ENCODE measurements around the gene LCOR.
"Not testable (repeated sequence)": the region's sequence is repeated elsewhere in the genome, so short reads cannot be mapped to it uniquely, and the experiment has no call there.

LCOR gene

GRCh38 chr10:97016728-97017473 is 184.8 kb downstream of the LCOR start:
- no peak for DNase-seq

GRCh38 chr10:97017474-97017903 is 185.4 kb downstream of the LCOR start:
- no peak for DNase-seq

GRCh38 chr10:97018251-97019212 is 186.4 kb downstream of the LCOR start:
- DNase-seq = no peak

- DNase-seq = no peak
Observed at GRCh38 chr10:97019213-97019844, 187.2 kb downstream of the LCOR start.

GRCh38 chr10:97020452-97021400 is 188.6 kb downstream of the LCOR start:
- no peak for DNase-seq

DNA sequence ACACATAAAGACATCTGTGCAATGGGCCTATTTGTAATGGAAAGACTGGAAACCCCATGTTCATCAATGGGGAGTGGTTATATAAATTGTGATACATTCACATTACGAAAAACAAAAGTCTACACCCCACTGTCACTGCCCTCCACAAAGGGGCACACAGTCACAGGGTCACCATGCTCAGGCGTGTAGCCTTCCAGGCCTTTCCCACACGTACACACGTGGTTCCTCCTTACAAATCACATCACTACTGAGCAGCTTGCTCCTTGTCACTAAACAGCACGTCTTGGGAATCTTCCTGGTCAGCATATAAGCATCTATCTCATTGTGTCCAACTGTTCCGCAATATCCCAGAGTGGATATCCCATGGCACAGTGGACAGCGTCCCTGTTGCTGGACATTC is 190.5 kb downstream of the LCOR start:
- DNase-seq = no peak

DNA sequence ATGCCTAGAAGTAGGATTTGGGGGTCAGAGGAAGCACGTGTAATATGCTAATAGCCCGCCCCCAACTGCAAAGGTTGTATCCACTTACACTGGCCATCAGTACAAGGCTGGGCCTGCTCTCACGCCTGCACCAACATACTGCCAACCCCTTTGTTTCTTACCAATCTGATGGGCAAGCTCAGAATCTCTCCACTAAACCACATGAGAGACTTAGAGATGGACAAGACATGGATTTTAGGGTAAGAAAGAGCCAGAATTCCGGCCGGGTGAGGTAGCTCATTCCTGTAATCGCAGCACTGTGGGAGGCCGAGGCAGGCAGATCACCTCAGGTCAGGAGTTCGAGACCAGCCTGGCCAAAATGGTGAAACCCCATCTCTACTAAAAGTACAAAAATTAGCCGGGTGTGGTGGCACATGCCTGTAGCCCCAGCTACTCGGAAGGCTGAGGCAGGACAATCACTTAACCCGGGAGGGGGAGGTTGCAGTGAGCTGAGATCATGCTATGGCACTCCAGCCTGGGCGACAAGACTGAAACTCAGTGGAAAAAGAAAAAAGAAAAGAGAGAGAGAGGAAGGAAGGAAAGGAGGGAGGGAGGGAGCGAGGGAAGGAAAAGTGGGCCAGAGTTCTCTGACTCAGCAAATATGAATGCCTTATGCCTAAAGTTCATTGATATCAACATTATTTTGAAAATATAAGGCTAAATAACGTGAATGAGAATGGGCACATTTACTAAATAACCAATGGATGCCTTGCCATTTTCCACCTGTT is 191.5 kb downstream of the LCOR start:
- no peak for DNase-seq

DNA sequence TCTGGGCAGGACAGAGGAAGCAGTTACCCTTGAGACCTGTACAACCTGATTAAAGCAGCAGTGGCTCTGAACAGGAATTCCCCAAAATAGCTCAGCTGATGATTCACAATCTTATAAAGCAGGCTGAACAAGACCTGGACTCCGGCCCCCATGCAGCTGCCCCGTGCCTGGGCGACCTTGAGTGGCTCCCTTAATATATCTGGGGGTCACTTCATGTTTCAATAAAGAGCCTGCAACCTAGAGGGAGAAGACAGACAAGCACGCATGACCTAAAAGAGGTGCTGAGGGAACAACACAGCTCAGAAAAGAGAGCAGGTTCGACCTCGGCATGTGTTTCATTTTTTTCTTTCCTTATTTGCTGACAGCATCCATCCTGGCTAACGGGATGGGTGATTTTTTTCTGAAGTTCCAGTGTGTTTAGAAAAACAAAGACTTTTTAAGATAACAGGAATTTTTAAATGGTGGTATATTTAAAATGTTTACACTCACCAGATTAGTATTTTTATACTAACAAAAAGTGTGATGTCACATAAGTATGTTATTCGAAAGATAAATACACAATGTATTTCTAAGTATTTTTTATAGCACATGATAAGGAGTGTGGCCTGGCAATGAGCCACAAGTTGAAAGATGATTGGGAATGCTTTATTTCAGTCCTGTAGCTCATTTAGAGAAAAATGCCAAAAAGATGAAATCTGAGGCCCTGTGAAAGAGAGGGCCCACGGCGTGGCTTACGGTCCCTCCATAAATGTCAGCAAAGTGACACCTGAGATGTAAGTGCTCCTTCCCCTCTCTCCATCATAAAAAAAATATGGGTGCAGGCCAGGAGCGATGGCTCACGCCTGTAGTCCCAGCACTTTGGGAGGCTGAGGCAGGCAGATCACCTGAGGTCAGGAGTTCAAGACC is 192.3 kb downstream of the LCOR start:
- DNase-seq = no peak

DNA sequence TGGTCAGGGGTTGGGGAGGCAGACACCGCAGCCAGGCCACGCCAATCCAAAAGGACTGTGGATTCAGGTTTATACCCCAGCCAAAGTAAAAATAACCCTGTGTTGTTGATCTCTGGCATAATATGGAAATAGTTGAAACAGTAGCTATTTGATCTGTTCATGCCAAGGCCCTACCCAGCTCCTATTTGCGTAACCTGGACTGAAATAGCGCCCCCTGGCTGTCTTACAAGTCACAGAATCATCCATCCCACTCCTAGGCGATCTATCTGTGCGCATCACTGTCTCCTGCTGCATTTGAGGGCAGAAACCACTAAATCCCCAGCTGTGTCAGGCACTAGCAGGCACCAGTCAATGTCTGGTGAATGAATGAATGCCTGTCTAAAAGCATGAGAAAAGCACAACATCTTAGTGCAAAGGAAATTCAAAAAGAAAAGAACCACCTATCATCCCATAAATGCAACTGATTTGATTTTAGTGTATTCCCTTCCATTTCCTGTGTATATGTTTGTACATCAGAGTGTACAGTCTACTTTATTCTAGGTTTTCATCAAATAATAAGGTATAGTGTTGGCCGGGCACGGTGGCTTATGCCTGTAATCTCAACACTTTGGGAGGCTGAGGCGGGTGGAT is 193.6 kb downstream of the LCOR start:
- no peak for DNase-seq

DNA sequence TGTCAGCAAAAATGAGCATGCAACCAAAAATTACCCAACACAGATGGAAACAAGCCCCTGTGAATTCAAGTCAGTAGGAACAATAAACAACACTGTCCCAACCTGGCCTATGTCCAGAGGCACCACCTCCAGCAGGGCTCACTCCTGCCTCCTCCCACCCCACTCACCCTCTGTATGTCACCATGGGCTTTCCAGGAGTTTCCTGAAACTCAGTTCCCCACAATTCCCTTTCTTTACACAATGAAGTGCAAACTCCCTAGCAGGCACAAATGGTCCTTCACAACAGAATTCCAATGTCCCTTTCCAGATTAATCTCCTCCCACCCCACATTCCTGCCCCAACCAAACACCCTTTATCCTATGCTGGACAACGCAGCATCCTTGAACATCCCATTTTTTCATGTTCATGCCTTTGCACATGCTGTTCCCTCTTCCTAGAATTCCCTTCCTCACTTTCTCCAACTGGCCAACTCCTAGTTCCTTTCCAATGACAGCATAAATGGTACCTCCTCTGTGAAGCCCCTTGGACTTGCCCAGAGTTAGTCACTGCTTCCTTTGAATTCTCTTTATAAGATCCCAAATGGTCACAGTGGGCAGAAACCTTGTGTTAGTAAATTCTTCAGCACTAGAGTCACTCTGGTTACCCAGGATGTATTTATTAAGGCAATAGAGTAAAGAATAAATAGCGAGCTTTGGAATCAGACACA is 196.2 kb downstream of the LCOR start:
- no peak for DNase-seq

DNA sequence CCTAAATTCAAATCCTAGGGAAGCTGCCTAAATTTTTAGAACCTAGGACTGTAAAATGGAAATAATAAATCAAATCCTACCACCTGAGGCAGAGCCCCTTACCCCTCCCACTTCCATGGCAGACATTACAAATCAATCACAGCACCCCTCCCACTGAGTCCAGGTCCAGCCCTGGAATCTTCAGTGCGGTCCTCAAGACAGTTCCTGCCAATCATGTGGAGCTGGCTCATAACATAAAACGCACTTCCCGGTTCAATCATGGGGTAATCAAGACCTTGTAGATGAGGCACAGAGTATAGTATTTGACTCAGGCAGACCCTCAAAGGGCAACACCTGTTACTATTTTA is 196.7 kb downstream of the LCOR start:
- DNase-seq = no peak

DNA sequence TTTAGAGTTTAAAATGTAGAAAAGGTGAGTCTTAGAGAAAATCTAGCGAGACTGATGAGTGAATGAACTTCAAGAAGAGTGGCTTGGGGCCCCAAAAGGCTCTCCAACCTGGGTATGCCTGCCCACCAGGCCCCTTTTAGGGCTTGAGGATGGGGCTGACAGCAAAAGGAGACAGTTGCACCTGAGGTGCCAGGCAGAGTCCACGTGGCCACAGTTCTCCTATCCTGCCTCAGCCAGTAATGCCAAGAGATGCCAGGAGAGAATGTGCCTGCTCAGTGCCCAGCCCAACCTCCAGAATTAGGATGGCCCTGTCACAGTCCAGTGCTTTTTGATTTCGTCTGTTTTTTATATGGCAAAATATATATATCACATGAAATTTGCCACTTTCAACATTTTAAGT is 197.2 kb downstream of the LCOR start:
- no peak for DNase-seq

GRCh38 chr10:97030894-97031293 is 198.8 kb downstream of the LCOR start:
- no peak for DNase-seq

DNA sequence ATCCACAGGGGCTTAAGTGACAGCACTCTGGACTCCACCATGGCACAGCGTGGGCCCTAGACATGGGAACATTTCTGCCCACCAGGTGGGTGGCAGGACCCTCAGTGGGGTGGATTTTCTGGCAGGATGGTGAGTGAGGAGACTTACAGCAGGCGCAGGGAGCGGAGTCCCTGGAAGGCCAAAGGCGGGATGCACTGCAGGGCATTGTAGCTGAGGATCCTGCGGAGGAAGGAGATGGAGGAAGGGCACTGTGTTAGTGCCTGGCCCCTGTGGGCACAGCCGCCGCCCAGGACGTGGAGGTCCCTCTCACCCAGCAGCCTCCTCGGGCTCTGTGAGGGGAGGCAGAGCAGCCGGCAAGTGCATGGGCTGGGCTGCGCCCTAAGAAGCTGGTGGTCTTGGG is 199.4 kb downstream of the LCOR start:
- DNase-seq = no peak

GRCh38 chr10:97032624-97033023 is 200.5 kb downstream of the LCOR start:
- no peak for DNase-seq

DNA sequence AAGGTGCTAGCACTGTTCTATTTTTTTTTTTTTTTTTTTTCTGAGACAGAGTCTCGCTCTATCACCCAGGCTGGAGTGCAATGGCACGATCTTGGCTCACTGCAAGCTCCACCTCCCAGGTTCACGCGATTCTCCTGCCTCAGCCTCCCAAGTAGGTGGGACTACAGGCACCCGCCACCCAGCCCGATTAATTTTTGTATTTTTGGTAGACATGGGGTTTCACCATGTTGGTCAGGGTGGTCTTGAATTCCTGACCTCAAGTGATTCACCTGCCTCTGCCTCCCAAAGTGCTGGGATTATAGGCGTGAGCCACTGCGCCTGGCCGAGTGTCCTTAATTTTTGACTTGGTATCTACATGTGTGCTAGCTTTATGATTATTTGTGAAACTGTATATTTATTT is 201.7 kb downstream of the LCOR start:
- not testable (repeated sequence) for DNase-seq

DNA sequence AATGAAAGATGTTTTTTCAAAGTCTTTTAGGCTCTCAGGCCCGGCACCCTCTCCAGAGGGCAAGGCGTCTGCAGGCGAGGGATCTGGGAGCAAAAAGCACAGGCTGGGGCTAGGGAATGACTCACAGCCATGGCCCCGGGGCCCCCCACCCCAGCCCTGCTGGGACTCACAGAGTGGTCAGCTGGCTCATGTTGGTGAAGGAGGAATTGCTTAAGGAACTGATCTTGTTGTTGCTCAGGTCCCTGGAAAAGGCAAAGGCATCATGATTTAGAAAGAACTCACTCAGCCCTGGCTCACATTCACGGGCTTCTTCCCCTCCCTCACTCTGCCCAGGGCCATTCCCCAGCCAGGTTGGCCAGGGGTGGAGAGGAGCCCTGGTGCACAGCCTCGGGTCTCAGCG is 202.2 kb downstream of the LCOR start:
- DNase-seq = no peak

DNA sequence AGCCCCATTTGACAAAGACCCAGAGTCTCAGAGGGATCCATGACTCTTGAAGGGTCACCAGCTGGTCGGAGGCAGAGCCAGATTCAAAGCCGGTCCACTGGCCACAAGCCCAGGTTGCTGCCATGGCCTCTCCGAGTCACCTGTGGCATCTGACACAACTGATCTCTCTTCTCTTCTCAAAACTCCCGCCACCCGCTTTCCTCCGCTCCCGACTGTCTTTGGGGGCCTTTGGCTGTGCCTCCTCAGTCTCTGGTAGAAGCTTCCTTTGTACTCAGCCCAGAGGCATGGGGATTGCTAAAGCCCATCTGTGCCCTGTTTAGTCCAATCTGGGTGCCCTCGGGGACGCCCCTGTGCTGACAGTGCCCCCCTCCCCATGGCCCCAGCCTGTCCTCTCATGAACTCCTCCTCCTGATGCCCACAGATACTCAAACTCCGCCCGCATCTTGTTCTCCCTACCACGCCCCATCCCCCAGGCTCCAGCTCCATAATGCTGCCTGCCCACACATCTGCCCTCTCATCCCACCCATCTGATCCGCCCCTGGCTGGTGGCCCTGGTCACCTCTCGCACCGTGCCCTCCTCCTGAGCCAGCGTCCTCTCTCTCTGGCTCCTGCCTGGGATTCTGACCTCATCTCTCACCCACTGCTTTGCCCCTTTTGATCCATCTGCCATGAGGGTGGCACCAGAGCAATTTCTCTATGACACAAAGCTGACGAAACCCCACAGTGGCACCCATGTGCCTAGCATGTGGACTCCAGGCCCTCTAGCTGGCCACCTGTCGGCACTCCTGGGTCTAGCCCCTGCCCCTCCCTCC is 203.1 kb downstream of the LCOR start:
- DNase-seq = no peak
